Measurements from ENCODE around the gene ETS1.

The ETS1 gene

GRCh38 chr11:128544471-128545051 is 42.8 kb downstream of the ETS1 start:
- no peak for DNase-seq (ENCODE audit: low read depth in 1 of 2, low spot score in 1 of 2)

- DNase-seq (ENCODE audit: low read depth in 1 of 2, low spot score in 1 of 2): no peak
These were observed 46.9 kb downstream of the ETS1 start for GRCh38 chr11:128540469-128540868.

GRCh38 chr11:128536506-128536905 is 50.9 kb downstream of the ETS1 start:
- no peak for DNase-seq (ENCODE audit: low read depth in 1 of 2, low spot score in 1 of 2)

GRCh38 chr11:128535468-128536457 is 51.6 kb downstream of the ETS1 start:
- no peak for DNase-seq (ENCODE audit: low read depth in 1 of 2, low spot score in 1 of 2)

- DNase-seq (ENCODE audit: low read depth in 1 of 2, low spot score in 1 of 2): no peak
These were observed 53.9 kb downstream of the ETS1 start for GRCh38 chr11:128533472-128533871.

- DNase-seq (ENCODE audit: low read depth in 1 of 2, low spot score in 1 of 2): no peak
These were observed 54.7 kb downstream of the ETS1 start for GRCh38 chr11:128532572-128533091.

- no peak for DNase-seq (ENCODE audit: low read depth in 1 of 2, low spot score in 1 of 2)
These were observed 55.3 kb downstream of the ETS1 start for GRCh38 chr11:128532016-128532571.

GRCh38 chr11:128531588-128531987 is 55.8 kb downstream of the ETS1 start:
- DNase-seq (ENCODE audit: low read depth in 1 of 2, low spot score in 1 of 2): no peak

- no peak for DNase-seq (ENCODE audit: low read depth in 1 of 2, low spot score in 1 of 2)
These were observed 57.0 kb downstream of the ETS1 start for GRCh38 chr11:128530118-128531074.

GRCh38 chr11:128528294-128528693 is 59.1 kb downstream of the ETS1 start:
- no peak for DNase-seq (ENCODE audit: low read depth in 1 of 2, low spot score in 1 of 2)

- DNase-seq (ENCODE audit: low read depth in 1 of 2, low spot score in 1 of 2): no peak
These were observed 60.3 kb downstream of the ETS1 start for GRCh38 chr11:128527046-128527445.

- no peak for DNase-seq (ENCODE audit: low read depth in 1 of 2, low spot score in 1 of 2)
These were observed 61.7 kb downstream of the ETS1 start for GRCh38 chr11:128525411-128526243.

- DNase-seq (ENCODE audit: low read depth in 1 of 2, low spot score in 1 of 2): no peak
These were observed 63.2 kb downstream of the ETS1 start for GRCh38 chr11:128524172-128524571.

GRCh38 chr11:128523641-128524040 is 63.7 kb downstream of the ETS1 start:
- DNase-seq (ENCODE audit: low read depth in 1 of 2, low spot score in 1 of 2): no peak

- peak in 1 of 2 donors; percentile 49 for DNase-seq (ENCODE audit: low read depth in 1 of 2, low spot score in 1 of 2)
These were observed 64.3 kb downstream of the ETS1 start for GRCh38 chr11:128522943-128523518.

- DNase-seq (ENCODE audit: low read depth in 1 of 2, low spot score in 1 of 2): peak; percentile 81 to 86
These were observed 65.1 kb downstream of the ETS1 start for GRCh38 chr11:128522055-128522942.

GRCh38 chr11:128521682-128522054 is 65.7 kb downstream of the ETS1 start:
- no peak for DNase-seq (ENCODE audit: low read depth in 1 of 2, low spot score in 1 of 2)

- no peak for DNase-seq (ENCODE audit: low read depth in 1 of 2, low spot score in 1 of 2)
These were observed 66.3 kb downstream of the ETS1 start for GRCh38 chr11:128520888-128521681.

All from stimulated activated CD4-positive, alpha-beta T cell treated with anti-CD3 and anti-CD28 coated beads, Interleukin-15, amount 100 ng/mL, for 1 hour (primary cell).